HG03378 (cell line): ENCODE data around the gene ADAMTSL5.
"Not testable (repeated sequence)": the region's sequence is repeated elsewhere in the genome, so short reads cannot be mapped to it uniquely, and the experiment has no call there.

Experiments
- ATAC-seq: cut with Tn5 transposase; IDR thresholded peaks from one replicate; pipeline ENCODE4 v1.9.1; 2021; ENCODE audit warnings: mild to moderate bottlenecking, moderate library complexity; ENCODE audit not compliant: unreplicated experiment

The ADAMTSL5 gene

GRCh38 chr19:1531587-1531986 is 18.8 kb upstream of the ADAMTSL5 start:
- no peak for ATAC-seq

GRCh38 chr19:1530856-1531255 is 18.0 kb upstream of the ADAMTSL5 start:
- ATAC-seq, result not testable (repeated sequence)

- ATAC-seq, result no peak
Measured at GRCh38 chr19:1529430-1529816, 16.6 kb upstream of the ADAMTSL5 start.

- ATAC-seq, result no peak
Measured at GRCh38 chr19:1528596-1529429, 16.0 kb upstream of the ADAMTSL5 start.

- no peak for ATAC-seq
Measured at GRCh38 chr19:1527650-1528309, 15.0 kb upstream of the ADAMTSL5 start.

- no peak for ATAC-seq
Measured at GRCh38 chr19:1526979-1527649, 14.3 kb upstream of the ADAMTSL5 start.

GRCh38 chr19:1526066-1526778 is 13.4 kb upstream of the ADAMTSL5 start:
- ATAC-seq, result no peak

GRCh38 chr19:1525343-1525742 is 12.5 kb upstream of the ADAMTSL5 start:
- no peak for ATAC-seq

- no peak for ATAC-seq
Measured at GRCh38 chr19:1524972-1525325, 12.1 kb upstream of the ADAMTSL5 start.

- no peak for ATAC-seq
Measured at GRCh38 chr19:1524287-1524971, 11.6 kb upstream of the ADAMTSL5 start.

- ATAC-seq, result no peak
Measured at GRCh38 chr19:1523412-1524286, 10.8 kb upstream of the ADAMTSL5 start, which contains the start of gene PLK5. Gene PLK5, plus strand, starts transcription at chr19:1524077. Its CDS starts 2,920 bp downstream, at chr19:1526997.

- no peak for ATAC-seq
Measured at GRCh38 chr19:1522838-1523237, 10.0 kb upstream of the ADAMTSL5 start.

GRCh38 chr19:1522061-1522460 is 9.2 kb upstream of the ADAMTSL5 start:
- no peak for ATAC-seq

- ATAC-seq, result no peak
Measured at GRCh38 chr19:1521636-1522035, 8.8 kb upstream of the ADAMTSL5 start.

GRCh38 chr19:1520203-1520780 is 7.5 kb upstream of the ADAMTSL5 start:
- no peak for ATAC-seq

GRCh38 chr19:1519802-1520201 is 7.0 kb upstream of the ADAMTSL5 start:
- ATAC-seq, result not testable (repeated sequence)

GRCh38 chr19:1518471-1518870 is 5.7 kb upstream of the ADAMTSL5 start:
- no peak for ATAC-seq

- no peak for ATAC-seq
Measured at GRCh38 chr19:1516395-1516753, 3.6 kb upstream of the ADAMTSL5 start.

- ATAC-seq, result no peak
Measured at GRCh38 chr19:1514986-1515721, 2.3 kb upstream of the ADAMTSL5 start.
